ENCODE data around the gene SERPINA5. TPM values are rescaled to one million over a fixed set of nuclear protein-coding genes. Genes with fewer than 3 reads are reported as not detected.

SERPINA5 gene
- total and polyA plus RNA-seq, 10 of the 15 experiments (the other 5 are each of a cell fraction or from before 2014, with no cell fraction given) = 0.90 TPM; not detected in 9

DNA sequence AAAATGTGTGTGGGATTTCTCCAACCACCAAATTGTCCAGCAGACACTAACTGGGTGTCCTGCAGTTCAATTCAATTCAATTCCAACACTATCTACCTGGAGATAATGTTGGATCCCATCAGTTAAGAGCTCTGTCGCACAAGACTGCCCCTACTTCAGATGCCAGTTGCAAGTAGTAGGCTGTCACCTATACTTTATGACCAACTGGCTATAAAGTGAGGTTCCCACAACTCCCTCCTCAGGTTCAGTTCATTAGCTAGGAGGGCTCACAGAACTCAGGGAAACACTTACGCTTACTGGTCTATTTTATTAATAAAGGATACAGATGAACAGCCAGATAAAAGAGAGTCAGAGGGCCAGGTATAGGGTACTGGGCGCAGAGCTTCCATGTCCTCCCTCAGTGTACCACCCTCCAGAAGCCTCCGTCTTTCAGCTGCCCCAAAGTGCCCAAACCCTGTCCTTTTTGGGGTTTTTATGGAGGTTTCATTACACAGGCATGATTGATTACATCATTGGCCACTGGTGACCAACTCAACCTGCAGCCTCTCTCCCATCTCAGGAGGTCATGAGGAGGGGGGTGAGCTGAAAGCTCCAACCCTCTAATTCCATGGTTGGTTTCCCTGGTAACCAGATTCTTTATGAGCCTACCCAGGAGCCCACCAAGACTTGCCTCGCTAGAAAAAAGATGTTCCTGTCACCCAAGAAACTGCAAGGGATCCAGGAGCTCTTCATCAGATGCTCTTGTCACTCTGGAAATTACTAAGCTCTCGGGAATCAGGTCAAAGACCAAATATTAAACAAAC is 7.5 kb upstream of the SERPINA5 start:
- Histone ChIP-seq H2AFZ (ENCODE audit: control insufficient read depth, low read depth, low read length) (no peak overlapping the region), H3K79me2 (ENCODE audit: control insufficient read depth, insufficient read depth, low read length) (no peaks in the 10 kb centered on the region), H3K9ac (ENCODE audit: control insufficient read depth, insufficient read depth, low read length) (no peak overlapping the region), H3K27me3 (replicated peaks in 1 of 2; ENCODE audit: control insufficient read depth in 2 of 2, insufficient read depth in 2 of 2, low read length in 1 of 2) (no peaks in the 10 kb centered on the region; a peak in 1 of 4 replicates), H3K4me2 (ENCODE audit: control insufficient read depth, insufficient read depth) (no peak overlapping the region), H3K9me3 (replicated peaks; ENCODE audit: control insufficient read depth, insufficient read depth, low read length) (no peaks in the 10 kb centered on the region), H3K27ac (ENCODE audit: control insufficient read depth, insufficient read depth) (no peak overlapping the region), H3K4me1 (ENCODE audit: control insufficient read depth, insufficient read depth, low read length) (no peaks in the 10 kb centered on the region), H3K4me3 (no peak overlapping the region), H3K36me3 (ENCODE audit: control insufficient read depth in 2 of 2, insufficient read depth in 2 of 2, low read length in 1 of 2) (no peaks in the 10 kb centered on the region), H4K20me1 (ENCODE audit: control insufficient read depth, insufficient read depth) (no peaks in the 10 kb centered on the region)
- CTCF ChIA-PET = interaction anchor here (0.6 kb wide), 1 partner anchor 311 kb away, joined by 3 read pairs; no protein-coding TSS in a partner anchor
- DNase-seq (ENCODE audit: low read depth, low spot score) (no peak), ATAC-seq (no peak), FAIRE-seq (no peak)
- no TSS peak for BruUV-seq (replicated peaks)
- TF ChIP-seq, protein P1, sequence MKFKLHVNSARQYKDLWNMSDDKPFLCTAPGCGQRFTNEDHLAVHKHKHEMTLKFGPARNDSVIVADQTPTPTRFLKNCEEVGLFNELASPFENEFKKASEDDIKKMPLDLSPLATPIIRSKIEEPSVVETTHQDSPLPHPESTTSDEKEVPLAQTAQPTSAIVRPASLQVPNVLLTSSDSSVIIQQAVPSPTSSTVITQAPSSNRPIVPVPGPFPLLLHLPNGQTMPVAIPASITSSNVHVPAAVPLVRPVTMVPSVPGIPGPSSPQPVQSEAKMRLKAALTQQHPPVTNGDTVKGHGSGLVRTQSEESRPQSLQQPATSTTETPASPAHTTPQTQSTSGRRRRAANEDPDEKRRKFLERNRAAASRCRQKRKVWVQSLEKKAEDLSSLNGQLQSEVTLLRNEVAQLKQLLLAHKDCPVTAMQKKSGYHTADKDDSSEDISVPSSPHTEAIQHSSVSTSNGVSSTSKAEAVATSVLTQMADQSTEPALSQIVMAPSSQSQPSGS (IDR thresholded peaks at IDR 0.05; ENCODE audit: low read length) = no peak
- no peak for TF ChIP-seq ZNF217 (IDR thresholded peaks at IDR 0.05)
- no peak for TF ChIP-seq ZZZ3 (IDR thresholded peaks at IDR 0.05; ENCODE audit: control insufficient read depth, insufficient read length, low read depth)
- TF ChIP-seq FOS (IDR thresholded peaks at IDR 0.05; ENCODE audit: borderline replicate concordance, extremely low read depth, insufficient read length) = no peak
- TF ChIP-seq EGR1 (IDR thresholded peaks at IDR 0.05; ENCODE audit: borderline replicate concordance in 1 of 2, low read depth in 2 of 2, low read length in 2 of 2) = no peak
- TF ChIP-seq POLR2AphosphoS2 (IDR thresholded peaks at IDR 0.05; ENCODE audit: low read depth, low read length) = no peak
- no peak for TF ChIP-seq TARDBP (IDR thresholded peaks at IDR 0.05; ENCODE audit: borderline replicate concordance)
- TF ChIP-seq NR2C2 (IDR thresholded peaks at IDR 0.05; ENCODE audit: borderline replicate concordance, control insufficient read depth, insufficient read length, low read depth) = no peak
- no peak for TF ChIP-seq PAX8 (IDR thresholded peaks at IDR 0.05)
- TF ChIP-seq, protein P2, sequence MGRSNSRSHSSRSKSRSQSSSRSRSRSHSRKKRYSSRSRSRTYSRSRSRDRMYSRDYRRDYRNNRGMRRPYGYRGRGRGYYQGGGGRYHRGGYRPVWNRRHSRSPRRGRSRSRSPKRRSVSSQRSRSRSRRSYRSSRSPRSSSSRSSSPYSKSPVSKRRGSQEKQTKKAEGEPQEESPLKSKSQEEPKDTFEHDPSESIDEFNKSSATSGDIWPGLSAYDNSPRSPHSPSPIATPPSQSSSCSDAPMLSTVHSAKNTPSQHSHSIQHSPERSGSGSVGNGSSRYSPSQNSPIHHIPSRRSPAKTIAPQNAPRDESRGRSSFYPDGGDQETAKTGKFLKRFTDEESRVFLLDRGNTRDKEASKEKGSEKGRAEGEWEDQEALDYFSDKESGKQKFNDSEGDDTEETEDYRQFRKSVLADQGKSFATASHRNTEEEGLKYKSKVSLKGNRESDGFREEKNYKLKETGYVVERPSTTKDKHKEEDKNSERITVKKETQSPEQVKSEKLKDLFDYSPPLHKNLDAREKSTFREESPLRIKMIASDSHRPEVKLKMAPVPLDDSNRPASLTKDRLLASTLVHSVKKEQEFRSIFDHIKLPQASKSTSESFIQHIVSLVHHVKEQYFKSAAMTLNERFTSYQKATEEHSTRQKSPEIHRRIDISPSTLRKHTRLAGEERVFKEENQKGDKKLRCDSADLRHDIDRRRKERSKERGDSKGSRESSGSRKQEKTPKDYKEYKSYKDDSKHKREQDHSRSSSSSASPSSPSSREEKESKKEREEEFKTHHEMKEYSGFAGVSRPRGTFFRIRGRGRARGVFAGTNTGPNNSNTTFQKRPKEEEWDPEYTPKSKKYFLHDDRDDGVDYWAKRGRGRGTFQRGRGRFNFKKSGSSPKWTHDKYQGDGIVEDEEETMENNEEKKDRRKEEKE (IDR thresholded peaks at IDR 0.05) = no peak
- TF ChIP-seq IRF4 (IDR thresholded peaks at IDR 0.05; ENCODE audit: low read depth, low read length) = no peak
- POLR2A ChIA-PET = no interaction called here
- in situ Hi-C loops (cut with MboI) (no loop called here), intact Hi-C loops (cut with micrococcal nuclease; ENCODE audit: unreplicated experiment) (no loop called here)
- SMC1A ChIA-PET (ENCODE audit: uncharacterized antibody, unreplicated experiment) = no interaction called here
- RAD21 ChIA-PET (ENCODE audit: unreplicated experiment) = no interaction called here
- WGBS (ENCODE audit: insufficient coverage, insufficient replicate concordance, low lambda C conversion rate, missing lambda C conversion rate) = 9% methylated on average over 6 of the region's 6 CpGs
